HG03520 (cell line): ENCODE results near the gene PPP6C.

ENCODE experiments used
- ATAC-seq: cut with Tn5 transposase; IDR thresholded peaks from one replicate; pipeline ENCODE4 v1.9.1; 2021; ENCODE audit warnings: mild to moderate bottlenecking, moderate library complexity; ENCODE audit not compliant: unreplicated experiment

The PPP6C gene

GRCh38 chr9:125099816-125100215 lies 89.8 kb downstream of the PPP6C start:
- no peak for ATAC-seq
